ENCODE measurements around the gene PDCD1.

GRCh38 chr2:241850544-241851324 lies 8.0 kb downstream of the PDCD1 start:
- TF ChIP-seq POLR2A (IDR thresholded peaks at IDR 0.05; ENCODE audit: borderline replicate concordance, extremely low read depth, insufficient read depth, insufficient read length) (no peak), ELF1 (IDR thresholded peaks at IDR 0.05; ENCODE audit: borderline replicate concordance, low read depth) (no peak), EZH2 (IDR thresholded peaks at IDR 0.05) (no peak), CTCF (IDR thresholded peaks at IDR 0.05 in 2 of 3, conservative IDR thresholded peaks at IDR 0.05 in 1 of 3; ENCODE audit: borderline replicate concordance in 1 of 3, insufficient read depth in 1 of 3, low read depth in 2 of 3, low read length in 2 of 3) (no peak), POLR2AphosphoS5 (IDR thresholded peaks at IDR 0.05; ENCODE audit: low read depth, low read length) (no peak), EZH2phosphoT487 (IDR thresholded peaks at IDR 0.05; ENCODE audit: borderline replicate concordance) (no peak), CEBPB (IDR thresholded peaks at IDR 0.05; ENCODE audit: low read depth) (no peak), SIN3A (IDR thresholded peaks at IDR 0.05; ENCODE audit: low read depth) (no peak), EGR1 (IDR thresholded peaks at IDR 0.05; ENCODE audit: low read depth) (no peak), JUND (IDR thresholded peaks at IDR 0.05) (no peak), YY1 (IDR thresholded peaks at IDR 0.05; ENCODE audit: extremely low read depth, insufficient replicate concordance, low read depth, low read length) (no peak), ZNF274 (IDR thresholded peaks at IDR 0.05; ENCODE audit: low read depth, low read length) (no peak), CBX3 (IDR thresholded peaks at IDR 0.05; ENCODE audit: low read depth) (no peak), SP1 (IDR thresholded peaks at IDR 0.05; ENCODE audit: low read depth) (no peak)

Data from HCT116 (cell line).